Omental fat pad (tissue), 4 donors: Measurements from ENCODE around the gene GULP1. TPM values are rescaled to one million over a fixed set of nuclear protein-coding genes. Genes with fewer than 3 reads are reported as not detected.

Experiments
- ATAC-seq: fragments of 150-250 bp; one replicate; pipeline ENCODE4 v1.9.1; 2016; ENCODE audit warnings: mild to moderate bottlenecking, moderate library complexity; ENCODE audit not compliant: low FRiP score
- DNase-seq: peaks from one replicate; pipeline ENCODE4 v3.0.0-alpha.2; 2019; ENCODE audit warnings: low spot score
- total RNA-seq, 4 donors: library from RNA; depleted of rRNA; stranded (reverse); fragments of >200 nt; gene quantifications; one replicate each; pipeline ENCODE4 v1.1.0, GENCODE V29; 2016
- TF ChIP-seq, protein P1 (sequence below), 3 donors: fragments of 450-650 bp; IDR thresholded peaks; one replicate each; pipeline ENCODE4 v1.5.1; 2016 to 2017; ENCODE audit warnings: antibody characterized with exemption in 3 of 3, mild to moderate bottlenecking in 3 of 3, moderate library complexity in 2 of 3

Gene GULP1
- total RNA-seq, 4 donors from 2014 or later = 14.1 to 31.5 (median 16.5) TPM

DNA sequence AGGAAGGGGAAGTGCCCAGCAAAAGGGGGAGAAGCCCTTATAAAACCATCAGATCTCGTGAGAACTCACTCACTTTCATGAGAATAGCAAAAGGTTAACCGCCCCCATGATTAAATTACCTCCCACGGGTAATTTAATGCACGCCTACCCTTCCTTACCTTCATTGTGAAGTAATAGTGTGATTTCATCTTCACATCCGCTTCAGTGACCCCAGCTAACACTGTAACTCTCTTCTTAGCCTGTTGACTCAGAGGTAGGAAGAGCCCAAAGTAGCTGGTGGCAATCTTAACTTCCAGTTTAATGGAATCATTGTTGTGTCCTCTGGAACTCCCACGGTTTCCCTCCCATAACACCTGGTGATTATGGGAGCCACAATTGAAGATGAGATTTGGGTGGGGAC lies 120.5 kb downstream of the GULP1 start:
- ATAC-seq (no peak), DNase-seq (no peak)
- TF ChIP-seq, protein P1, sequence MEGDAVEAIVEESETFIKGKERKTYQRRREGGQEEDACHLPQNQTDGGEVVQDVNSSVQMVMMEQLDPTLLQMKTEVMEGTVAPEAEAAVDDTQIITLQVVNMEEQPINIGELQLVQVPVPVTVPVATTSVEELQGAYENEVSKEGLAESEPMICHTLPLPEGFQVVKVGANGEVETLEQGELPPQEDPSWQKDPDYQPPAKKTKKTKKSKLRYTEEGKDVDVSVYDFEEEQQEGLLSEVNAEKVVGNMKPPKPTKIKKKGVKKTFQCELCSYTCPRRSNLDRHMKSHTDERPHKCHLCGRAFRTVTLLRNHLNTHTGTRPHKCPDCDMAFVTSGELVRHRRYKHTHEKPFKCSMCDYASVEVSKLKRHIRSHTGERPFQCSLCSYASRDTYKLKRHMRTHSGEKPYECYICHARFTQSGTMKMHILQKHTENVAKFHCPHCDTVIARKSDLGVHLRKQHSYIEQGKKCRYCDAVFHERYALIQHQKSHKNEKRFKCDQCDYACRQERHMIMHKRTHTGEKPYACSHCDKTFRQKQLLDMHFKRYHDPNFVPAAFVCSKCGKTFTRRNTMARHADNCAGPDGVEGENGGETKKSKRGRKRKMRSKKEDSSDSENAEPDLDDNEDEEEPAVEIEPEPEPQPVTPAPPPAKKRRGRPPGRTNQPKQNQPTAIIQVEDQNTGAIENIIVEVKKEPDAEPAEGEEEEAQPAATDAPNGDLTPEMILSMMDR (IDR thresholded peaks at IDR 0.05) = no peak

DNA sequence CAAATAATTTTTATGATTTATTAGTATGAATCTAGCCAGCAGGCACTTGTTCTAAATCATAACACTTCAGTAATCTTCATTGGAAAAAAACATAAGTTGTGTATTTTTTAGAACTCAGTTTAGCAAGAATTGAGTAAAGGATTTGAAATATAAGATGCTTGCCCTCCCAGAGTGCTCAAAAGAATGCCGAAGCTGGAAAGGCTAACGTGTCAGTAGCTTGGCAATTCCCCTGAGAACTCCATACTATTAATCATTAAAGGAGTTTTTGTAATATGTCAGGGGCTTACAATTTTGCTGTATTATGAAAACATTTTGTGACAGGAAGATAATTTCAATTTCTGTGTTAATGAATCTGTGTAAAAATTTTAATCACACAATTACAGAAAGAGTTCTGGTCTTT lies 122.7 kb downstream of the GULP1 start:
- DNase-seq = no peak
- TF ChIP-seq, protein P1 (IDR thresholded peaks at IDR 0.05) = no peak
- ATAC-seq = no peak

DNA sequence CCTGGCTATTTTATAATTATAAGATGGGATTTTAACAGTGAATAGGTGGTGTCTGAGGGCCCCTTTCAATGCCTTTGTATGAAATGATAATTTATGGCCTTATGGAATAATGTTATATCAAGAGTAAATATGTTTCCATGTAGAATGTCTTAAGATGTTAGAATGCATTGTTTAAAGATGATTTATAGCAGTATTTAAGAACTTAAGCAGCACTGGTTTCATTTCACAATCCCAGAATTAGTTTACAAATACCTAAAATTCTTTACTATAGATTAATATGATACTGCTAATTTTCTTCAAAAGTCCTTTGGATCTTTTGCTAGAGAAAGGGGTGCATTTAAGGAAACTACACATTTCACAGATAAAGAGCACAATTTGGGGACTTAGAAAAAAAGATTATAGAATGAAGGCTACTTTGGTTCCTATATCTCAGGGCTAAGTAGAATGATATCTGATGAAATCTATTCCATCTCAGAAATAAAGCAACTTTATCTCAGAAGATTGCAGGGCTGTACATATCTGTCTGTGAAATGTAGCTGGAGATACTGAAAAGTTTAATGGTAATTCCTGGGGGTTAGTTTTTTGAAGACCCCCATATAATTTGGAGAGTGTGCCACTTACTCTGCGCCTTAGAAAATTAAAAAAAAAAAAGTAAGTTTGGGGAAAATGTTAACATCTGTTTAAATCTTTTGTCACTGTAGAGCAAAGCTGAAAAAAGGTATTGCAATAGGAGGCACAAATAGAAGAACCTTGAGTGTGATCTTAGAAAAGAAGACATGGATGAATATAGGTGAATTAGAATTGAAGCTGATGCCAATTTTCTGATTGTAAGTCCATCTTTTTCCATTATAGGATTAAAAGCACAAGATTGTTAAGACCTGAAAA lies 123.4 kb downstream of the GULP1 start:
- DNase-seq = no peak
- TF ChIP-seq, protein P1 (IDR thresholded peaks at IDR 0.05) = no peak
- ATAC-seq = no peak

DNA sequence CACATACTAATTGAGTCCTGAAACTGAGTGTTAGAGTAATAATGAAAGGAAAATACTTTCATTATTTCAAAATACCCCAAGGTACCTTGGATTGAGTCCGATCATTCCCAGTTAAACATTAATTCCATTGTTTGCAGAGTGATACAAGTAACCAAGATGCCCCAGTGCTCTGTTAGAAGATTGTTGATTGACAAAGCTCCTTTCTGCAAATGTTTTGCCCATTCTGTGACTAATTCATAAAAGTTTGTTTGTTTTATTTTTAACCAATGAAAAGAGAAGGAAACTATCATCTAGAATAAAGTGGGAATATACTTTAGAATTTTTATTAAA lies 124.0 kb downstream of the GULP1 start:
- TF ChIP-seq, protein P1 (IDR thresholded peaks at IDR 0.05) = no peak
- DNase-seq (no peak), ATAC-seq (no peak)

DNA sequence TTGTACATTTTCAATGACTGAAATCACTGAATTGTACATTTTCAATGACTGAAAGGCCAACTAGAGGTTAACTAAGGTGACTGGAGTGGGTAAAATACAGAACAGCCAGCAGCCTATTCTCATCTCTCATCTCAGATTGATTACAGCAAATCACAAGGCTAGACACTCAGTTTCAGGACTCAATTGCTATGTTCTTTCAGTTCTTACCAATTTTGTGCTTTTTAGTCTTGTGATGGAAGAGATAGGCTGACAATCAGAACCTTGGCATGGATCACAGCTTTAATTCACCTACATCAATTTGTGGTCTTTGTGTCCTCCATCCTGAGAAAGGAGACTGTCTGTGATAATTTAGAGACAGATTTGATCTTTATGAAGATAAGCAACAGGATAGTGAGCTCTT lies 124.7 kb downstream of the GULP1 start:
- no peak for ATAC-seq
- DNase-seq = no peak
- TF ChIP-seq, protein P1 (IDR thresholded peaks at IDR 0.05) = no peak

DNA sequence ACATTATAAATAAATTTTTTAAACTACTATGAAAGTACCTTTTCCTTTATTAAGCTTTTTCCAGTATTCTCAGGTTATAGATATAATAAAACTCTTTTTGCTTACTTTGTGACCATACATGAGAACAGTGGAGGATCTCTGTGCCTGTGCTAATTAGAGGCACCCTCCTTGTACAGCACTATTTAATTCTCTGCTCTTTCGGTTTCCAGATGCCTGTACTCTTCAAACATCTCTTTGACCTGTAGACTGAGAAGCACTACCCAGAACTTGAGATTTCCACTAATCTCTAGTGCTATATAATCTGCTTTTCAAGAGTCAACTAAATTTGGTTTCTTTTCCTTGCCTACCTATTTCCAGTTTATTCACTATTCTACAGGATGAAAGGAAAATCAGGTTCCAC lies 131.1 kb downstream of the GULP1 start:
- no peak for DNase-seq
- TF ChIP-seq, protein P1 (IDR thresholded peaks at IDR 0.05) = no peak
- ATAC-seq = no peak

DNA sequence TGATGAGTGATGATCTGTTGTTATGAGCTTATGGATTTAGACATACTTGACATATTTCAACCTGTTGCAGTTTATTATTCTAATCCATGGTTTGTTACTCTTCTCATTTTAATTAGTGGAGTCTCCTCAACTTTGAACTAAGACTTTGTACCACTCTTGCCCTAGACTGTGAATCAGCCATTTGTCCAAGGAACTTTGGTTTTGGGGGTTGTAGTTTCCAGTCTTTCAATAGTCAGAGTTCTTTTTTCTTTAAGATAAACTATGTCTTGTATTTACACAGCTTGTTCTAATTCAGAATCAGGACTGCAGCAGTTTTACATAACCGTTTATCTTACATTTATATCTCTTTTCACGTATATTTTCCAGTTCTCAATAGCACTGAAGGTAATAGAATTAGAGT lies 133.6 kb downstream of the GULP1 start:
- no peak for ATAC-seq
- DNase-seq = no peak
- TF ChIP-seq, protein P1 (IDR thresholded peaks at IDR 0.05) = no peak
